OCI-M2 (cell line): ENCODE data around the gene TMPRSS11A.

ENCODE experiments used
- DNase-seq: peaks from one replicate; lab custom pipeline; 2025; ENCODE audit not compliant: unreplicated experiment; lab: John Stamatoyannopoulos, UW

TMPRSS11A gene

DNA sequence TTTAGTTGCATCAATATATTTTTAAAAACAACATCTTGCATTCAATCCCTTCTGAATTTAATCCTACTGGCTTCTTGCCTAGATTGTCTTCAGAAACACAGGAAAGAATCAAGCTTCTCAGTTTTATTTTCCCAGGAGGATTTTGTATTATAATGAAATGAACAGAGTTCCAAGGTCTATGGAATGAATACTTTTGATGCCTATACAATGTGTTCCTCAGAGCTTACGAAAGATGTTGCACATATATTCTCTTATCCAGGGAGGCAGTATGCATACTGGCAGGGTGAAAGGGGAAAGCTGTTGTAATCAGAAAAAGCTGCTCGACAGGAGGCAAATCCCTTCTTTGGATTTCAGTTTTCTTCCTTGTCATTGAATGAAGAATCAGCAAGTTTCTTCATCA lies 88.3 kb downstream of the TMPRSS11A start:
- no peak for DNase-seq

DNA sequence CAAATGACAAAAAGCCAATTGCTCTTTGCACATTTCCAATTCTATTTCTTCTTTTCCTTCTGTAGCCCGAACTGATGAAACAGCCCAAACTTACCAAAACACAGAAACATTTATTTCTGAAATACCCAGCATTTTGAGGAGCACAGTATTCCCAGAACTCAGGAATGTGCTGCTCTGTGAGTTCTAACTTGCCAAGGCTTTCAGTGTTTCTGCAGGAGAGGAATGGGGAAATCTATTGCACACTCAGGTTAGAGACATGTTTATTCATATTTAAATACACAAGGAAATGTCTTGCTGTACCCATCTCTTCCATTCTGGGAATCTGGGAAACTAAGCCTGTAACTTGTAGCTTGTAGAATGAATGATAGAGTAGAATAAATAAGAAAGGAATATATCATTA lies 90.2 kb downstream of the TMPRSS11A start:
- no peak for DNase-seq

- peak; percentile 16 for DNase-seq
Observed at GRCh38 chr4:67871867-67872266, 91.4 kb downstream of the TMPRSS11A start.

GRCh38 chr4:67869580-67870190 lies 93.6 kb downstream of the TMPRSS11A start:
- DNase-seq: no peak

DNA sequence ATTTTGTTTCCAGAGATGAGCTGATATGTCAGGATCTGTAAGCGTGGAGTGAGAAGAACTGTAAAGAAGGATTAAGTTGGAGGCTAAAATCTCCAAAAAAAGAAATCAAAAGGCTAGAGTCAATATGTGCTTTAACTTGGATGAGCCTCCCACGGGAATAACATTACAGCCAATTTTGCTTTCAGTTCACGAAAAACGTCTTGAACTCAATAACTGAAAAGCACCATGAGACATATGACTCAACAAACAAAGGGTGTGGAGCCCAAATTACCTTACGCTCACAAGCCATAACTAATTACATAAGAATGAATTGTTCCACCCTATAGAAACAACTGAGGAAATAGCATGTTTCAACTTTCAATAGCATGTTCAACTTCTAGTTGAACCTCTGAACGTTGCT lies 101.8 kb downstream of the TMPRSS11A start:
- no peak for DNase-seq
